MCF 10A (cell line): ENCODE data around the gene MPV17. TPM values are rescaled to one million over a fixed set of nuclear protein-coding genes. Genes with fewer than 3 reads are reported as not detected.
A peak's percentile ranks its signal among the peaks of the same experiment; 100 is the strongest.
"Not testable (repeated sequence)": the region's sequence is repeated elsewhere in the genome, so short reads cannot be mapped to it uniquely, and the experiment has no call there.

Experiments used
- BruUV-seq: library from RNA; stranded (reverse); fragments of 400-500 nt; replicated peaks from 2 replicates; lab custom pipeline; 2021; lab: Mats Ljungman, UMichigan
- CTCF ChIA-PET: fragments of 300-600 bp; sonication (Branson Sonifier 250); formaldehyde crosslinking; extraction: SDS; loops from one replicate; lab custom pipeline; 2021; ENCODE audit warnings: antibody characterized with exemption, inconsistent platforms; lab: Yijun Ruan, JAX
- POLR2A ChIA-PET: fragments of 300-600, 350-650 bp; sonication (Branson Sonifier 250); formaldehyde crosslinking; extraction: SDS; loops from one replicate; lab custom pipeline; 2020; ENCODE audit warnings: antibody characterized with exemption, inconsistent platforms; lab: Yijun Ruan, JAX
- DNase-seq: peaks from one replicate; pipeline ENCODE4 v3.0.0-alpha.2; 2018; ENCODE audit not compliant: unreplicated experiment
- H3K27ac Mint-ChIP-seq: one replicate; pipeline ENCODE4 v1.8.0; 2022; ENCODE audit warnings: mild to moderate bottlenecking, low read depth, mixed read lengths; ENCODE audit not compliant: unreplicated experiment
- H3K27me3 Mint-ChIP-seq: one replicate; pipeline ENCODE4 v1.8.0; 2022; ENCODE audit warnings: mixed read lengths; ENCODE audit not compliant: insufficient read depth, unreplicated experiment
- H3K36me3 Mint-ChIP-seq: one replicate; pipeline ENCODE4 v1.8.0; 2022; ENCODE audit warnings: mild to moderate bottlenecking, moderate library complexity, mixed read lengths; ENCODE audit not compliant: insufficient read depth, unreplicated experiment
- H3K4me1 Mint-ChIP-seq: one replicate; pipeline ENCODE4 v1.8.0; 2022; ENCODE audit warnings: mixed read lengths; ENCODE audit not compliant: insufficient read depth, unreplicated experiment
- H3K4me3 Mint-ChIP-seq: one replicate; pipeline ENCODE4 v1.8.0; 2022; ENCODE audit warnings: mild to moderate bottlenecking, moderate library complexity, mixed read lengths; ENCODE audit not compliant: unreplicated experiment
- H3K9me3 Mint-ChIP-seq: one replicate; pipeline ENCODE4 v1.8.0; 2022; ENCODE audit warnings: mixed read lengths; ENCODE audit not compliant: unreplicated experiment
- CTCF ChIP-seq: fragments of 200-600 bp; IDR thresholded peaks from one replicate; pipeline ENCODE4 v1.8.0; 2022; ENCODE audit warnings: antibody characterized with exemption, mild to moderate bottlenecking; ENCODE audit not compliant: unreplicated experiment
- intact Hi-C: fragments of 100-400 bp; cut with micrococcal nuclease; formaldehyde crosslinking; loops from 2 replicates; pipeline ENCODE4 v1.14.1; 2022
- total RNA-seq: library from RNA; stranded (reverse); gene quantifications from 2 replicates; pipeline ENCODE4 v1.2.3, GENCODE V29; 2022

The MPV17 gene
- total RNA-seq, 1 experiment from 2014 or later, result 114 TPM

- Mint-ChIP-seq H3K4me3 (peak overlapping the region; percentile 43), H3K9me3 (no peaks in the 10 kb centered on the region), H3K4me1 (peaks cover 32% of the 10 kb centered on the region), H3K27ac (no peak overlapping the region), H3K27me3 (no peaks in the 10 kb centered on the region), H3K36me3 (peaks cover 28% of the 10 kb centered on the region)
- POLR2A ChIA-PET, result interaction anchor here (0.6 to 3.7 kb wide), 5 partner anchors 11 to 31 kb away, joined by 3 to 31 read pairs (median 14); partner anchors contain the start of genes EIF2B4 and MPV17
- BruUV-seq, result no TSS peak
- DNase-seq, result no peak
- no peak for TF ChIP-seq CTCF
- CTCF ChIA-PET, result interaction anchor here (0.6 to 2.0 kb wide), 5 partner anchors 16 to 336 kb away, joined by 3 to 7 read pairs (median 5); partner anchors contain the start of genes EIF2B4 and MPV17
- intact Hi-C loops, result no loop called here
Measured at GRCh38 chr2:27353762-27354596, 31.1 kb upstream of the MPV17 start.

- H3K4me1 Mint-ChIP-seq, result peaks cover 27% of the 10 kb centered on the region
- H3K4me3 Mint-ChIP-seq, H3K27me3 Mint-ChIP-seq, DNase-seq, H3K27ac Mint-ChIP-seq, BruUV-seq, intact Hi-C loops, H3K9me3 Mint-ChIP-seq: not testable (repeated sequence)
- ChIA-PET CTCF (interaction anchor here (0.6 to 2.0 kb wide), 5 partner anchors 17 to 335 kb away, joined by 3 to 7 read pairs (median 5); partner anchors contain the start of genes EIF2B4 and MPV17), POLR2A (interaction anchor here (1.2 to 3.7 kb wide), 5 partner anchors 10 to 30 kb away, joined by 3 to 31 read pairs (median 14); partner anchors contain the start of genes EIF2B4, MPV17 and SNX17)
- peaks cover 34% of the 10 kb centered on the region for H3K36me3 Mint-ChIP-seq
Measured at GRCh38 chr2:27353386-27353761, 30.5 kb upstream of the MPV17 start.

- ChIA-PET CTCF (interaction anchor here (0.6 to 2.0 kb wide), 5 partner anchors 8 to 1493 kb away, joined by 3 to 7 read pairs (median 3); partner anchors contain the start of gene MPV17), POLR2A (interaction anchor here (0.6 to 3.7 kb wide), 9 partner anchors 8 to 76 kb away, joined by 3 to 31 read pairs (median 3); partner anchors contain the start of genes EIF2B4, MPV17, NRBP1 and SNX17)
- intact Hi-C loops, result no loop called here
- no TSS peak for BruUV-seq
- no peak for DNase-seq
- TF ChIP-seq CTCF, result no peak
- Mint-ChIP-seq H3K4me1 (peaks cover 27% of the 10 kb centered on the region), H3K4me3 (no peak overlapping the region), H3K27ac (peak overlapping the region; percentile 6), H3K36me3 (peaks cover 36% of the 10 kb centered on the region), H3K27me3 (no peaks in the 10 kb centered on the region), H3K9me3 (no peaks in the 10 kb centered on the region)
Measured at GRCh38 chr2:27351802-27352598, 29.1 kb upstream of the MPV17 start.

GRCh38 chr2:27350106-27350693 is 27.3 kb upstream of the MPV17 start:
- no peak overlapping the region for H3K4me3 Mint-ChIP-seq
- H3K36me3 Mint-ChIP-seq, result peaks cover 46% of the 10 kb centered on the region
- DNase-seq, result no peak
- H3K27ac Mint-ChIP-seq, result no peak overlapping the region
- POLR2A ChIA-PET, result interaction anchor here (1.2 to 2.0 kb wide), 2 partner anchors 26 to 28 kb away, joined by 4 to 7 read pairs; partner anchors contain the start of gene MPV17
- BruUV-seq, result no TSS peak
- intact Hi-C loops, result no loop called here
- no peaks in the 10 kb centered on the region for H3K9me3 Mint-ChIP-seq
- peaks cover 30% of the 10 kb centered on the region for H3K4me1 Mint-ChIP-seq
- no peaks in the 10 kb centered on the region for H3K27me3 Mint-ChIP-seq
- no peak for TF ChIP-seq CTCF
- CTCF ChIA-PET, result interaction anchor here (0.7 kb wide), 1 partner anchor 12 kb away, joined by 3 read pairs; no protein-coding TSS in a partner anchor
